SK-N-SH (cell line): ENCODE measurements around the gene SKIC8. TPM values are rescaled to one million over a fixed set of nuclear protein-coding genes. Genes with fewer than 3 reads are reported as not detected.

Source experiments
- CTCF ChIA-PET: fragments of 300-600, 350-600 bp; formaldehyde crosslinking; extraction: SDS; loops from one replicate; lab custom pipeline; 2021; lab: Yijun Ruan, JAX
- POLR2A ChIA-PET: fragments of 350-600 bp; sonication (Branson Sonifier 250); formaldehyde crosslinking; extraction: SDS; loops from one replicate; lab custom pipeline; 2020; ENCODE audit warnings: antibody characterized with exemption, inconsistent platforms; lab: Yijun Ruan, JAX
- DNase-seq: peaks from one replicate; pipeline ENCODE4 v3.0.0; 2012
- H2AFZ ChIP-seq: fragments of 200-600 bp; sonication (generic); 2 replicates; pipeline ENCODE4 v1.8.1; 2016; ENCODE audit warnings: antibody characterized with exemption, mild to moderate bottlenecking, low read depth
- H3F3A ChIP-seq: fragments of 200-600 bp; sonication (generic); replicated peaks from 2 replicates; pipeline ENCODE3; 2016; ENCODE audit warnings: antibody characterized with exemption, mild to moderate bottlenecking; ENCODE audit not compliant: insufficient read depth
- H3K27ac ChIP-seq, 2 experiments: fragments of 200-500 bp in 1 of 2; fragments of 200-600 bp in 1 of 2; sonication (Bioruptor generic) in 1 of 2; sonication (generic), shearing (Covaris generic) in 1 of 2; 2 replicates each; pipeline versions ENCODE4 v1.5.1 to v1.6.1; 2014 to 2016; ENCODE audit warnings: low read depth in 2 of 2, inconsistent platforms in 1 of 2, low read length in 1 of 2, mild to moderate bottlenecking in 1 of 2, mixed read lengths in 1 of 2
- H3K27me3 ChIP-seq: fragments of 200-600 bp; sonication (generic), shearing (Covaris generic); 2 replicates; pipeline ENCODE4 v1.6.1; 2016; ENCODE audit warnings: mixed run types; ENCODE audit not compliant: insufficient read depth
- H3K36me3 ChIP-seq, 2 experiments: fragments of 200-500 bp in 1 of 2; fragments of 200-600 bp in 1 of 2; sonication (Bioruptor generic) in 1 of 2; sonication (generic) in 1 of 2; replicated peaks in 1 of 2; 2 replicates each; pipeline versions ENCODE3 to v1.5.1; 2014 to 2016; ENCODE audit warnings: low read length in 1 of 2, mild to moderate bottlenecking in 1 of 2; ENCODE audit not compliant: insufficient read depth in 2 of 2, control insufficient read depth in 1 of 2
- H3K4me1 ChIP-seq, 2 experiments: fragments of 200-500 bp in 1 of 2; fragments of 200-600 bp in 1 of 2; sonication (Bioruptor generic) in 1 of 2; sonication (generic), shearing (Covaris generic) in 1 of 2; 2 replicates each; pipeline versions ENCODE4 v1.5.1 to v1.6.1; 2014 to 2016; ENCODE audit warnings: low read depth in 1 of 2, low read length in 1 of 2, mixed run types in 1 of 2; ENCODE audit not compliant: insufficient read depth in 2 of 2, control insufficient read depth in 1 of 2
- H3K4me2 ChIP-seq: fragments of 200-600 bp; sonication (generic), shearing (Covaris generic); 2 replicates; pipeline ENCODE4 v1.6.1; 2017; ENCODE audit warnings: mixed run types
- H3K4me3 ChIP-seq, 2 experiments: fragments of 200-500 bp in 1 of 2; fragments of 200-600 bp in 1 of 2; sonication (Bioruptor generic) in 1 of 2; sonication (generic), shearing (Covaris generic) in 1 of 2; 2 replicates each; pipeline versions ENCODE4 v1.5.1 to v1.8.1; 2014 to 2016; ENCODE audit warnings: low read depth in 2 of 2, inconsistent platforms in 1 of 2, low read length in 1 of 2, mild to moderate bottlenecking in 1 of 2, mixed read lengths in 1 of 2, moderate library complexity in 1 of 2
- H3K79me2 ChIP-seq: fragments of 200-600 bp; sonication (generic); 2 replicates; pipeline ENCODE4 v1.8.1; 2017; ENCODE audit warnings: mild to moderate bottlenecking; ENCODE audit not compliant: insufficient read depth
- H3K9ac ChIP-seq: fragments of 200-600 bp; sonication (generic); 2 replicates; pipeline ENCODE4 v1.6.1; 2017; ENCODE audit warnings: mixed run types
- H3K9me2 ChIP-seq: fragments of 200-600 bp; sonication (generic); 2 replicates; pipeline ENCODE4 v1.6.1; 2017; ENCODE audit warnings: mixed run types
- H3K9me3 ChIP-seq: fragments of 200-600 bp; sonication (generic); 2 replicates; pipeline ENCODE4 v1.6.1; 2017; ENCODE audit warnings: mixed run types, mild to moderate bottlenecking, moderate library complexity
- H4K20me1 ChIP-seq: fragments of 200-600 bp; sonication (generic); 2 replicates; pipeline ENCODE4 v1.6.1; 2017; ENCODE audit warnings: mild to moderate bottlenecking, mixed run types; ENCODE audit not compliant: insufficient read depth
- CTCF ChIP-seq: fragments of 200-600 bp; sonication (generic); IDR thresholded peaks from 2 replicates; pipeline ENCODE4 v1.6.1; 2017; ENCODE audit warnings: antibody characterized with exemption, mild to moderate bottlenecking, moderate library complexity
- ELF1 ChIP-seq: IDR thresholded peaks from 2 replicates; pipeline ENCODE4 v1.4.0; 2012
- EP300 ChIP-seq, 2 experiments: IDR thresholded peaks; 2 replicates each; pipeline versions ENCODE4 v1.4.0 to v1.6.1; 2012; ENCODE audit warnings: borderline replicate concordance in 1 of 2, low read depth in 1 of 2, low read length in 1 of 2
- FOSL2 ChIP-seq: IDR thresholded peaks from 2 replicates; pipeline ENCODE4 v1.4.0; 2012; ENCODE audit warnings: low read depth, mild to moderate bottlenecking, moderate library complexity, borderline replicate concordance
- FOXJ3 ChIP-seq: sonication (generic); formaldehyde crosslinking; IDR thresholded peaks from 2 replicates; pipeline ENCODE4 v1.5.1; 2020; ENCODE audit warnings: mild to moderate bottlenecking, missing genetic modification reagents
- GATA2 ChIP-seq: sonication (generic); formaldehyde crosslinking; IDR thresholded peaks from 2 replicates; pipeline ENCODE4 v1.5.0; 2020; ENCODE audit warnings: mild to moderate bottlenecking, missing genetic modification reagents
- IRF3 ChIP-seq: fragments of 150-350 bp; IDR thresholded peaks from 2 replicates; pipeline ENCODE4 v1.6.1; 2016; ENCODE audit warnings: mild to moderate bottlenecking, low read depth, low read length
- JUND ChIP-seq: IDR thresholded peaks from 2 replicates; pipeline ENCODE4 v1.4.0; 2012
- MEF2A ChIP-seq: IDR thresholded peaks from 2 replicates; pipeline ENCODE4 v1.4.0; 2012; ENCODE audit warnings: low read depth, borderline replicate concordance
- MXI1 ChIP-seq: IDR thresholded peaks from 2 replicates; pipeline ENCODE4 v1.6.1; 2012; ENCODE audit warnings: mild to moderate bottlenecking, low read depth, low read length, improper control_type of control experiment
- NFIC ChIP-seq: IDR thresholded peaks from 2 replicates; pipeline ENCODE4 v1.4.0; 2012; ENCODE audit warnings: borderline replicate concordance
- RCOR1 ChIP-seq: fragments of 150-350 bp; IDR thresholded peaks from 2 replicates; pipeline ENCODE4 v1.6.1; 2017; ENCODE audit warnings: antibody characterized with exemption, low read length
- RFX5 ChIP-seq: IDR thresholded peaks from 2 replicates; pipeline ENCODE4 v1.6.1; 2012; ENCODE audit warnings: mild to moderate bottlenecking, improper control_type of control experiment, low read length
- SMC3 ChIP-seq: IDR thresholded peaks from 2 replicates; pipeline ENCODE4 v1.6.1; 2012; ENCODE audit warnings: low read depth, low read length, improper control_type of control experiment
- TAF1 ChIP-seq: IDR thresholded peaks from 2 replicates; pipeline ENCODE4 v1.6.1; 2012; ENCODE audit warnings: low read depth, mild to moderate bottlenecking, low read length, moderate library complexity, borderline replicate concordance
- TCF12 ChIP-seq: IDR thresholded peaks from 2 replicates; pipeline ENCODE4 v1.4.0; 2012
- TEAD4 ChIP-seq: IDR thresholded peaks from 2 replicates; pipeline ENCODE4 v1.4.0; 2012; ENCODE audit warnings: mild to moderate bottlenecking, borderline replicate concordance; ENCODE audit not compliant: insufficient read depth
- USF1 ChIP-seq: IDR thresholded peaks from 2 replicates; pipeline ENCODE4 v1.4.0; 2012; ENCODE audit warnings: low read depth, borderline replicate concordance
- ZBTB33 ChIP-seq: IDR thresholded peaks from 2 replicates; pipeline ENCODE4 v1.4.0; 2012; ENCODE audit warnings: low read depth, borderline replicate concordance
- WGBS: methylation state at CpG from one replicate; pipeline ENCODE4 v1.1.6; 2017; ENCODE audit warnings: low lambda C conversion rate; 5-methylcytosine and 5-hydroxymethylcytosine counted together
- polyA plus RNA-seq, 3 experiments: library from polyadenylated mRNA; depleted of rRNA; stranded (reverse); fragments of >200 nt; gene quantifications; 2 replicates each; pipeline ENCODE4 v1.2.3, GENCODE V29; 2012

Gene SKIC8
- polyA plus RNA-seq, 1 of the 3 experiments (the other 2 are of a cell fraction): 78.8 TPM

GRCh38 chr15:78335985-78336384 is 36.6 kb upstream of the SKIC8 start (continued):
- TF ChIP-seq CTCF: no peak
- TF ChIP-seq NFIC: no peak
- no peak for TF ChIP-seq EP300 (IDR thresholded peaks at IDR 0.05; ENCODE audit: borderline replicate concordance in 1 of 2, low read depth in 1 of 2, low read length in 1 of 2)

- H3K27ac ChIP-seq: no peak overlapping the region
- no peak overlapping the region for H3K4me2 ChIP-seq
- H3K9ac ChIP-seq: no peak overlapping the region
- no peaks in the 10 kb centered on the region for H3F3A ChIP-seq
- no peaks in the 10 kb centered on the region; the same call in 1 of the 2 replicates for H3K27me3 ChIP-seq
- 51% methylated on average over 3 of the region's 3 CpGs for WGBS
- H3K4me1 ChIP-seq: no peaks in the 10 kb centered on the region; a peak in 1 of 4 replicates
- CTCF ChIA-PET: no interaction called here
- TF ChIP-seq GATA2 (CRISPR knock-in tag): no peak
- no peak for TF ChIP-seq SMC3
- no peak for TF ChIP-seq MXI1
- no peak for TF ChIP-seq CTCF
- no peak for TF ChIP-seq NFIC
- no peak for TF ChIP-seq USF1
- TF ChIP-seq ZBTB33: no peak
- no peak for TF ChIP-seq ELF1
- no peak for TF ChIP-seq TEAD4
- no peak for TF ChIP-seq TAF1
- TF ChIP-seq TCF12: no peak
- no peak for TF ChIP-seq IRF3
- no peak for TF ChIP-seq RCOR1
- TF ChIP-seq FOXJ3 (CRISPR knock-in tag): no peak
- no peak for TF ChIP-seq RFX5
- TF ChIP-seq JUND: no peak
- no peak for TF ChIP-seq MEF2A
- no peak for TF ChIP-seq FOSL2
- no peak overlapping the region for H3K4me3 ChIP-seq
- H3K9me3 ChIP-seq: no peaks in the 10 kb centered on the region
- no peaks in the 10 kb centered on the region for H3K79me2 ChIP-seq
- POLR2A ChIA-PET: no interaction called here
- no peaks in the 10 kb centered on the region for H3K36me3 ChIP-seq
- DNase-seq: no peak
- H2AFZ ChIP-seq: no peak overlapping the region
- no peaks in the 10 kb centered on the region for H4K20me1 ChIP-seq
- no peaks in the 10 kb centered on the region for H3K9me2 ChIP-seq
Observed at GRCh38 chr15:78334845-78335244, 35.4 kb upstream of the SKIC8 start.
